Putamen (tissue), 1 donor: ENCODE data around the gene DIP2C.
"Not testable (repeated sequence)": the region's sequence is repeated elsewhere in the genome, so short reads cannot be mapped to it uniquely, and the experiment has no call there.

Experiments used
- DNase-seq: peaks from one replicate; pipeline ENCODE4 v3.0.0-alpha.2; 2016; ENCODE audit warnings: low spot score

The DIP2C gene

GRCh38 chr10:613271-614138 is 76.0 kb downstream of the DIP2C start:
- no peak for DNase-seq

- DNase-seq, result no peak
Measured at GRCh38 chr10:612696-613095, 76.8 kb downstream of the DIP2C start.

DNA sequence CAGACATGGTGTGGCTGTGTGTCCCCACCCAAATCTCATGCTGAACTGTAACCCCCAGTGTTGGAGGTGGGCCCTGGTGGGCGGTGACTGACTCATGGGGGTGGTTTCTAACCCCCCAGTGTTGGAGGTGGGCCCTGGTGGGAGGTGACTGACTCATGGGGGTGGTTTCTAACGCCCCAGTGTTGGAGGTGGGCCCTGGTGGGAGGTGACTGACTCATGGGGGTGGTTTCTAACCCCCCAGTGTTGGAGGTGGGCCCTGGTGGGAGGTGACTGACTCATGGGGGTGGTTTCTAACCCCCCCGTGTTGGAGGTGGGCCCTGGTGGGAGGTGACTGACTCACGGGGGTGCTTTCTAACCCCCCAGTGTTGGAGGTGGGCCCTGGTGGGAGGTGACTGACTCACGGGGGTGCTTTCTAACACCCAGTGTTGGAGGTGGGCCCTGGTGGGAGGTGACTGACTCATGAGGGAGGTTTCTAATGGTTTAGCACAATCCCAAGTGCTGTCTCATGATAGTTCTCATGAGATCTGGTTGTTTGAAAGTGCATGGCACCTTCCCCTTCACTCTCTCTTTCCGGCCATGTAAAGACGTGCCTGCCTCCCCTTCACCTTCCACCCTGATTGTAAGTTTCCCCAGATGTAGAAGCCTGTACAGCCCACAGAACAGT is 78.7 kb downstream of the DIP2C start:
- DNase-seq, result not testable (repeated sequence)

DNA sequence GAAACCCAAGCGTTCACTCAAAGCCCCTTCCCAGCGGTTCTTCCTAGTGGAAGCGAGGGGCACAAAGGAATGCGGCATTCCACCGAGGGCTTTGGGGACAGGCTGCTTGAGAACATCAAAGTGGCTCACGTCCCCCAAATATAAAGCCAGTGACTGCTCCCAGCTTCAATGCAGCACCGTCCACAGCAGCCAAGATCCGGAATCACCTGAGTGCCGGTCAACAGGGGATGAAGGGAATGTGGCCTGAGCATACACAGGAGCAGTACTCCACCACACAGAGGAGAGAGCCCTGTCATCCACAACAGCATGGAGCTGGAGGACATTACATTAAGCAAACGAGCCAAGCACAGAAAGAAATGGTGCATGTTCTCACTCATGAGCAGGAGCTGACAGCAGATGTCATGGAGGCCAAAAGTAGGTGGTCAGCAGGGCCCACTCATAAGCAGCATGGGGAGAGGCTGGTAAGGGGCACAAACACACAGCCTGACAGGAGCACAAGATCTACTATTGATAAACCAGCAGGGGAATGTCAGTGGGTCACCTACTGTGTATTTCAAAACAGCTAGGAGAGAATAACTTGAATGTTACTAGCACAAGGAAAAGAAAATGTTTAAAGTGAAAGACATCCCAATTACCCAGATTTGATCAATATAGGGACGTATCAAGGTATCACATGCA is 79.5 kb downstream of the DIP2C start:
- no peak for DNase-seq

- no peak for DNase-seq
Measured at GRCh38 chr10:609262-609658, 80.2 kb downstream of the DIP2C start.

DNA sequence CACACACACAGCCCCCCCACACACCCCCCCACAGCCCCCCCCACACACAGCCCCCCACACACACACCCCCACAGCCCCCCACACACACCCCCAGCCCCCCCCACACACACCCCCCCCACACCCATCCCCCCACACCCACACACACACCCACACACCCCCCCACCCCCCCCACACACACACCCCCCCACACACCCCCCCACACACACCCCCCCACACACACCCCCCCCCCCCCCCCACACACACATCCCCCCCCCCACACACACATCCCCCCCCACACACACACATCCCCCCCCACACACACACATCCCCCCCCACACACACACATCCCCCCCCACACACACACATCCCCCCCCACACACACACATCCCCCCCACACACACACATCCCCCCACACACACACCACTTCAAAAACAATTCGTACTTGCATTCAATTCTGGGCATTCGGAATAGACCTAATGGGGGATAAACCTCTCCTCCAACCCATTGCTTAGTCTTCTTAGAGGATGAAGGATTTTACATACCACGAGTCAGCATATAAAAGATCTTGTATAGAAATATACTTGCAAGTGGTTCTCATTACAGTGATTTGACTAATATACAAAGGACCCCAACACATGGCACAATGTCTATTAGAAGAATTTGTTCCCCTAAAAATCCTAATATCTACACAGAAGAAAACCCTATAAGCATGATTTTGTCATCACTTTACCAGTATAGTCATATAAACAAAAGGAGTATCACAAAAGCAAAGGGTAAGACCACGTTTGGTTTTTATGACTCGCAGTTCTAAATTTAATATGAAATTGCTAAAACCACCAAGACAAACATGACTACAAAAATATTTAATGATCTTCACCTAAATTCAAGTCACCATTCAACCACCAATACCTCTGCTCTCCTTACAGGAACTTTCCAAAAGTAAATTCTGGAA is 80.9 kb downstream of the DIP2C start:
- no peak for DNase-seq

- no peak for DNase-seq
Measured at GRCh38 chr10:607545-608185, 81.8 kb downstream of the DIP2C start.

DNA sequence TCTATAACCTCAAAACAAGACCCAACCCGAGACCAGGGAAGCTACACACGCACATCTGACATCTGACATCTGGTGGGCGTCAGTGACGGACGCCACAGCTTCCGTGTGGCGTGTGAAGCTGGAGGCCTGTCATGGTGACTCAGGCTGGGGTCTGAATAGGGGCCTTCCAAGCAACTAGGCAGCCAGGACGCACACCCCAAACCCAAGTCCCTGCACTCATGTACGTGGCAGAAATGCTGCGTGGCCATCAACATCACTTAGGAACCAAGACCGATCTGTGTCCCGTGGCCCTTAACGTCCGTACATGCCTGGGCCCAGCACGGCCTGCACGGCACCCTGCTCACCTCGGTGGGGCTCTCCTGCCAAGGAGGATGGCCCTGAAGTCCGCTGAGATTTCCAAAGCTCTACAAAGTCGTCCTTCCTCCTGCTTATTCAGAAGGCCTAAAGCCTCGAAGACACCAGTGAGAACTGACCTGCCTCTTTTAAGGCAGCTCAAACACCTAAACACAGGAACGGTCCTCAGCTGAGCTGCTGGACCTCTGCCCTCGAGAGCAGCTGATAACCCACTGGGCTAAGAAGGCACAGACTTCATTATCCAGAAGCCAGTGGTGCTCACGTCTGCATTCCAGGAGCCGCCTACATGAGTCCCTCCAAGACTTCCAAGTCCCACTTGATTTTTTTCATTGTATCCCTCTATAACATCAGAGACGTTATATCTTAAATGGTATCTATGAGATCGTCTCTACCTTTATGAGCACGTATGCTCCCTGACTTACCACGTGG is 82.5 kb downstream of the DIP2C start:
- DNase-seq, result no peak

DNA sequence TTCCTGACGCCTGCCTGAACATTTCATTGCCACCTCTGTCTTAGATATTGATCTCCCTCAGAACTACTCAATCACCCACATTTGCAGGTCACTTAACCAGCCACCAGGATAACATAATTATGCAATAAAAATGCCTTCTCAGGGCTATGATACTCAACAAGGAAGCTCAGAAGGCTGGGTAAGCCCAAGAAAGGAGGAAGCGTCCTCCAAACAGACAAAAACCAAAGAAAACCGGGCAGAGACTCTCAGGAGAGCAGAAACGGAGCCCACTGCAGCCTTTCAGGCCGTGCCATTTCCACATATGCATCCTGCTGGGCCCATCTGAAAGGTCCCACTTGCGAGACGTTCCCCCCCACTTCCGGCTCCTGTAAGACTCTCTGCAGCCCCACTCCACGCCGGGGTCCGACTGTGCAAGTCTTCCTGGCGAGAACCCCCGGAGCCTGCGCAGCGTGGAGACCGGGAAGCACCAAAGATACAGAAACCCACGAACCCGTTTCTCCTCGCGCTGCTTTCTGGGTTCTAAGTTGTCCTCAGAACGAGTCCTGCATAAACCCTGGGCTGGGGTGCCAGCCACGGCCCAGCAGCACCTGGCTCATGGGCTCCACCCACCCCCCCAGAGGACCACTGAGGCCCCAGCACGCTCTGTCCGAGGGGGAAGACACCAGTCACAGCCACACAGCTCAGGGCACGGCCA is 83.7 kb downstream of the DIP2C start:
- DNase-seq, result no peak

- no peak for DNase-seq
Measured at GRCh38 chr10:604716-605631, 84.5 kb downstream of the DIP2C start.

DNA sequence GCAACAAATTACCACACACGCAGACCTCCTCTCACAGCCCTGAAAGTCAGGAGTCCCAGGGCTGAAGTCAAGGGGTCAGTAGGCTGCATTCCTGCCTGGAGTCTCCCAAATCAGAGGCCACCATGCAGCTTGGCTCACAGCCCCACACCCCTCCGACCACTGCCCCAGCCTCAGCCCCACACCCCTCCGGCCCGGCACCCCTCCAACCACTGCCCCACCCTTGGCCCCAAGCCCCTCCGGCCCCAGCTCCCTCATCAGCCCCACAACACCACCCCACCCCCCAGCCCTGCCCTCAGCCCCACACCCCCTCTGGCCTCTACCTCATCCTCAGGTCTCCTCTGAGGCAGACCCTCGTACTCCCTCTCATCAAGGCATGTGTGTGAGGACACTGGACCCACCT is 85.7 kb downstream of the DIP2C start:
- no peak for DNase-seq

GRCh38 chr10:602391-603005 is 87.0 kb downstream of the DIP2C start:
- no peak for DNase-seq

- DNase-seq, result no peak
Measured at GRCh38 chr10:601660-601963, 87.9 kb downstream of the DIP2C start.

DNA sequence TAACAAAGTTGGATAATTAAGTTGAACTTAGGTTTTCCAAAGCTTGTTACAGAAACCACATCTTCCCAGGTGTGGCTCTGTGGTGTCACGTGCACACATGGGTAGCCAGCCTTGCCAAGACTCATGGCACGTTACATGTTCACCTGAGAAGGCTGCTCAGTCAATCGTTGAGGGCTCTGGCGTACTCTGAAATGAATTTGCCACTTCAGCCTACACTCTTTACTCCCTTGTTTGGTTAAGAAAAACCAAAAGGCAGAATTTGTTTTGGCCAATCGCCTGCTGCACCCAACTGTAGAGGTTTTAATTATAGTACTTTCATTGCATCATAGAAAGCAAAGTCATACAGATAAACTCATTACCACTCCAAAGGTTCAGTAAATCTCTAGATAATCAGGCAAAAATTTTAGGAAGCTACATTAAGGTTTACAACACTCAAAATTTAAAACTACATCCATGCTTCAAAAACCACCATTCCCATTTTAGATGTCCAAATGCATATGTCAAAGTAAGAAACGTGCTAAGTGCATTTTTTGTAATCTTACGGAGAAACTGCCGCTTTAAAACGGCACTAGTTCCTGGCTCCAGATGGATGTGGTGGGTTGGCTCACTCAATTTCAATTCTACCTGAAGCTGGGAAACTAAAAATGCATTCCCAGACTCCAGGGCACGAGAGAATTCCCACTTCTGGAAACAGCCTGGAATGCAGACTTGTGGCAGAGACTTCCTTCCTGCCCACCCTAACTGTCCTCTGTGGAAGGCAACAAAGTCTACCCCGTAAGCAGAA is 88.4 kb downstream of the DIP2C start:
- no peak for DNase-seq

- no peak for DNase-seq
Measured at GRCh38 chr10:600234-600633, 89.2 kb downstream of the DIP2C start.

- DNase-seq, result no peak
Measured at GRCh38 chr10:599767-600166, 89.7 kb downstream of the DIP2C start.

DNA sequence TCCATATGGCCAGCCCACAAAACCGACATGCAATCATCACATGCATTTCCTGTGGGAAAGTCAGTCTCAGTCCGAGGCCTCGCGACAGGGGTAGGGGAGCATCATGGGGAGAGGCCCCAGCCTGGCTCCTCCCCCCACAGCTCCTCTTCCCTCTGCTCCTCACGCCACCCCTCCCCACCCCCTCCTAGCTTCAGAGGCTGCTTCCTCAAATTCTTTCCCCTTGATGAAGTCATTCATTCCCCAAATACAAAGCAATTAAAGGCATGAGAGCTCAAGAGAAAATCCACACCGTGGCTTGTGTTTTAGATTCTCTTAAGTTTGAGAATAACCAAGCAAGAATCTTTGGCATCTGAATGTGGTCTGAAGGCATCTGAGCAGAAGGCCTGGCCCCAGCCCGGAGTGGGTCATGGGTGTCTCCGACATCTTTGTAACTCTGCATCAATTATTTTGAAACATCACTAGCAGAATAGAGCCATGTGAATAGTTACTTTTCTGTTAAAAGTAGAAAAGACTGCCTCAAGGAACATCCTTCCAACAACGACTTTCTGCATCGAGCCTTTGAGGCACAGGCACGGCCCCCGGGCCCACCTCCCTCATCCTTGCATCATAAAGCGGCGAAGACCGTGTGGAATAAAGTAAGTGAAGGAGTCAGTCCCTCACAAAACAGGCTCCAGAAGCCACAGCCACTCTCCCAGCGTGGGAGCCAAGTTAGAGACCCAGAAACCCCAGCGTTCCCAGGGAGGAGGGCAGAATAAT is 90.9 kb downstream of the DIP2C start:
- DNase-seq, result no peak
